ENCODE results near the gene ADCY5. TPM values are rescaled to one million over a fixed set of nuclear protein-coding genes. Genes with fewer than 3 reads are reported as not detected.
"Not testable (repeated sequence)": the region's sequence is repeated elsewhere in the genome, so short reads cannot be mapped to it uniquely, and the experiment has no call there.

The ADCY5 gene
- total RNA-seq, 2 experiments from 2014 or later, result not detected

DNA sequence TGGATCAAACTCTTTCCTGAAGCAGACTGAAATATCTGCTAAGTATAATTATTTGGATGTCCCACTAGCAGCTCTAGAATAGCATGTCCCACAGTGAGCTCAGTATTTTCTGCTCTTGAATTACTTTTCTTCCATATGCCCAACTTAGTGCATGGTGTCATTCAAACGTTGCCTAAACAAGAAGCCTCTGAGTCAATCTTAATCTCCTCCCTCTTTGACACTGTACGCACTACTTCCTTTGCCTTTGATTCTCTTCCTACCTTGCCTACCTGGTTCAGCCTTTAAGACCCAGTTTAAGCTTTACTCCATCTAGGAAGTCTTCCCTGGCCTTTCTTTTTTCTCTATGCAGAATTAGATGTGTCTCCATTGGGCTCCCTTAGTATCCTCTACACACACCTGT, 192.6 kb downstream of the ADCY5 start:
- H3K27me3 Mint-ChIP-seq, result no peaks in the 10 kb centered on the region
- peaks cover 7% of the 10 kb centered on the region for H3K4me1 Mint-ChIP-seq
- peaks cover 8% of the 10 kb centered on the region for H3K36me3 Mint-ChIP-seq
- H3K27ac Mint-ChIP-seq, result no peak overlapping the region
- no peak for DNase-seq
- no peak overlapping the region for H3K4me3 Mint-ChIP-seq
- no peak for ATAC-seq
- CTCF ChIA-PET, result interaction anchor here (0.6 to 1.0 kb wide), 4 partner anchors 11 to 350 kb away, joined by 3 read pairs; no protein-coding TSS in a partner anchor
- no peaks in the 10 kb centered on the region for H3K9me3 Mint-ChIP-seq (ENCODE audit: low read depth)

- no peak overlapping the region for H3K27ac Mint-ChIP-seq
- peaks cover 23% of the 10 kb centered on the region for H3K36me3 Mint-ChIP-seq
- H3K4me3 Mint-ChIP-seq, result no peak overlapping the region
Measured at GRCh38 chr3:123246866-123247265, 202.0 kb downstream of the ADCY5 start.

GRCh38 chr3:123244128-123244527, 204.8 kb downstream of the ADCY5 start:
- H3K4me1 Mint-ChIP-seq, result peaks cover 2% of the 10 kb centered on the region
- no peak overlapping the region for H3K4me3 Mint-ChIP-seq
- H3K27ac Mint-ChIP-seq, result no peak overlapping the region
- no peak for DNase-seq
- H3K36me3 Mint-ChIP-seq, result peaks cover 41% of the 10 kb centered on the region
- no peak for ATAC-seq
- CTCF ChIA-PET, result no interaction called here
- no peaks in the 10 kb centered on the region for H3K27me3 Mint-ChIP-seq
- H3K9me3 Mint-ChIP-seq (ENCODE audit: low read depth), result peaks cover 5% of the 10 kb centered on the region

More at GRCh38 chr3:123246866-123247265, 202.0 kb downstream of the ADCY5 start:
- DNase-seq, result no peak
- no peaks in the 10 kb centered on the region for H3K9me3 Mint-ChIP-seq (ENCODE audit: low read depth)
- CTCF ChIA-PET, result interaction anchor here (1.8 kb wide), 1 partner anchor 12 kb away, joined by 3 read pairs; no protein-coding TSS in a partner anchor
- no peak for ATAC-seq
- peaks cover 2% of the 10 kb centered on the region for H3K4me1 Mint-ChIP-seq
- H3K27me3 Mint-ChIP-seq, result no peaks in the 10 kb centered on the region

DNA sequence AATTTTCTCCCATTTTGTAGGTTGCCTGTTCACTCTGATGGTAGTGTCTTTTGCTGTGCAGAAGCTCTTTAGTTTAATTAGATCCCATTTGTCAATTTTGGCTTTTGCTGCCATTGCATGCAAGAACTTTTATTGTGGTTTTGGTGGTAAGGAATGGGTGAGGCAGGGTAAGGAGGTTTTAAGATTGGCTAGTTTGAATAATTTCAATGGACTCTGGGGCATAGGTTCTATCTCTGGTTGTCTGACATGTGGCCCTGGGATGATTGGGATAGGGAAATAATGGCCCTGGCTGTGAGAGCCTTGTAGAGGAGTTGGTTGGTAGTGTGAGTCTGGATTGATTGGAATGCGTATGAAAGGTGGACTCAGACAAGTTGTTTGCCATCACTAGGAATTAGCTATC, 209.1 kb downstream of the ADCY5 start:
- Mint-ChIP-seq H3K4me1 (peaks cover 1% of the 10 kb centered on the region), H3K36me3 (peaks cover 34% of the 10 kb centered on the region), H3K27me3 (no peaks in the 10 kb centered on the region), H3K27ac (no peak overlapping the region), H3K9me3 (ENCODE audit: low read depth) (peaks cover 5% of the 10 kb centered on the region), H3K4me3 (no peak overlapping the region)
- ATAC-seq, result no peak
- no peak for DNase-seq
- CTCF ChIA-PET, result no interaction called here

DNA sequence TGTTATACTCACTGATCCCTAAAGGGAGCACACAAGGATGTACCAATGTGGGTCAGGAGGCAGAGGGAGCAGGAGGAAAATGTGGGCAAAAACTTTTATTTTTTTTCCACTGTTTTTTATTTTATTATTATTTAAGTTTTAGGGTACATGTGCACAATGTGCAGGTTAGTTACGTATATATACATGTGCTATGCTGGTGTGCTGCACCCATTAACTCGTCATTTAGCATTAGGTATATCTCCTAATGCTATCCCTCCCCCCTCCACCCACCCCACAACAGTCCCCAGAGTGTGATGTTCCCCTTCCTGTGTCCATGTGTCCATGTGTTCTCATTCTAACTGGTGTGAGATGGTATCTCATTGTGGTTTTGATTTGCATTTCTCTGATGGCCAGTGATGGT, 209.7 kb downstream of the ADCY5 start:
- DNase-seq; ATAC-seq; H3K27ac Mint-ChIP-seq; CTCF ChIA-PET; H3K27me3 Mint-ChIP-seq; H3K4me1 Mint-ChIP-seq; H3K4me3 Mint-ChIP-seq; H3K9me3 Mint-ChIP-seq (ENCODE audit: low read depth): not testable (repeated sequence)
- peaks cover 36% of the 10 kb centered on the region for H3K36me3 Mint-ChIP-seq

DNA sequence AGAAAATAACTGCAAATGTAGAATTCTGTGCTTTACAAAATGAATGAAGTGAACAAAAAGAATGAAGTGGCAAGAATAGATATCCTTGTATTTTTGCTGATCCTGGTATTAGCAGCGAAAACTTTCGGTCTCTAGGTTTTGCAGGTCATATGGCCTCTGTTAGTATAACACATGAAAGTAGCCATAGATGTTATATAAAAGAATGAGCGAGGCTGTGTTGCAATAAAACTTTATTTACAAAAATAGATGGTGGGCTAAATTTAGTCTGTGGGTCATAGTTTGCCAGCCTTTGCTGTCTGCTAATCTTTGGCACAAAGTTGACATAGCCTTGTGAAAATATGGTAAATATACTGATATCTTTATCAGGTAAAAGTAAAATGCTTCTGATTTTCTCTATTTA, 212.0 kb downstream of the ADCY5 start:
- no peak for ATAC-seq

More for the DNA sequence above, 212.0 kb downstream of the ADCY5 start:
- Mint-ChIP-seq H3K27me3 (no peaks in the 10 kb centered on the region), H3K4me1 (peaks cover 1% of the 10 kb centered on the region), H3K36me3 (peaks cover 42% of the 10 kb centered on the region), H3K27ac (no peak overlapping the region), H3K4me3 (no peak overlapping the region), H3K9me3 (ENCODE audit: low read depth) (peaks cover 5% of the 10 kb centered on the region)
- CTCF ChIA-PET, result no interaction called here
- DNase-seq, result no peak

Other genes starting within 250 kb of the ADCY5 start
- gene SEC22A, start 247.1 kb downstream of the ADCY5 start, total RNA-seq, result 10 to 100 TPM; 14.5 to 15.2 TPM
- gene HACD2, start 136.0 kb upstream of the ADCY5 start, total RNA-seq, result 10 to 100 TPM; 17.8 to 24.9 TPM

Measured in activated CD8-positive, alpha-beta memory T cell treated with anti-CD3 and anti-CD28 coated beads, Interleukin-2, amount 10 ng/mL, durations not matched to agents 7 days and 5 days (primary cell).